Naive thymus-derived CD4-positive, alpha-beta T cell (primary cell): Measurements from ENCODE around the gene GRIK1. TPM values are rescaled to one million over a fixed set of nuclear protein-coding genes. Genes with fewer than 3 reads are reported as not detected.
A peak's percentile ranks its signal among the peaks of the same experiment; 100 is the strongest.

Source experiments
- ATAC-seq: fragments of 150-1000 bp; cut with Tn5 transposase; 2 replicates; pipeline ENCODE4 v1.10.0; 2021; ENCODE audit warnings: mild to moderate bottlenecking, moderate library complexity
- CTCF ChIA-PET: fragments of 350-600 bp; sonication (Branson Sonifier 250); formaldehyde crosslinking; loops from one replicate; lab custom pipeline; 2021; ENCODE audit warnings: antibody characterized with exemption; lab: Charles Lee
- POLR2A ChIA-PET: fragments of 350-600 bp; sonication (Branson Sonifier 250); formaldehyde crosslinking; loops from one replicate; lab custom pipeline; 2021; ENCODE audit warnings: antibody characterized with exemption, inconsistent platforms; lab: Charles Lee
- DNase-seq, 9 donors: peaks; one replicate each; pipeline versions ENCODE4 v3.0.0 to v3.0.0-alpha.2; 2020 to 2022; ENCODE audit warnings: mixed read lengths in 1 of 9
- H3K27ac ChIP-seq: one replicate; pipeline ENCODE4 v1.7.0; 2013; ENCODE audit warnings: mild to moderate bottlenecking, low read depth, low read length, moderate library complexity
- H3K27me3 ChIP-seq, 2 donors: one replicate each; pipeline ENCODE4 v1.7.0; 2013; ENCODE audit warnings: low read length in 2 of 2, mild to moderate bottlenecking in 2 of 2, moderate library complexity in 2 of 2; ENCODE audit not compliant: control insufficient read depth in 2 of 2, insufficient read depth in 2 of 2
- H3K36me3 ChIP-seq, 3 experiments: 1 replicate in 2 of 3; 2 replicates in 1 of 3; pipeline ENCODE4 v1.7.0; 2013; ENCODE audit warnings: low read length in 3 of 3, mild to moderate bottlenecking in 3 of 3, moderate library complexity in 1 of 3; ENCODE audit not compliant: insufficient read depth in 3 of 3, control insufficient read depth in 2 of 3
- H3K4me1 ChIP-seq, 2 donors: one replicate each; pipeline ENCODE4 v1.7.0; 2013; ENCODE audit warnings: low read length in 2 of 2, mild to moderate bottlenecking in 2 of 2, moderate library complexity in 1 of 2; ENCODE audit not compliant: control insufficient read depth in 2 of 2, insufficient read depth in 2 of 2
- H3K4me3 ChIP-seq: 2 replicates; pipeline ENCODE4 v1.7.0; 2013; ENCODE audit warnings: mild to moderate bottlenecking, low read length
- H3K9me3 ChIP-seq, 3 experiments: 1 replicate in 2 of 3; 2 replicates in 1 of 3; pipeline ENCODE4 v1.7.0; 2013; ENCODE audit warnings: low read length in 3 of 3; ENCODE audit not compliant: control insufficient read depth in 2 of 3
- H3K27ac Mint-ChIP-seq, 9 donors: one replicate each; pipeline ENCODE4 v1.8.0; 2020 to 2022; ENCODE audit warnings: mixed read lengths in 9 of 9, mild to moderate bottlenecking in 8 of 9, moderate library complexity in 5 of 9, inconsistent platforms in 2 of 9
- H3K27me3 Mint-ChIP-seq, 5 donors: one replicate each; pipeline ENCODE4 v1.8.0; 2021 to 2022; ENCODE audit warnings: mixed read lengths in 5 of 5, mild to moderate bottlenecking in 1 of 5
- H3K36me3 Mint-ChIP-seq, 5 donors: one replicate each; pipeline ENCODE4 v1.8.0; 2020 to 2022; ENCODE audit warnings: mixed read lengths in 5 of 5, mild to moderate bottlenecking in 3 of 5, inconsistent platforms in 1 of 5
- H3K4me1 Mint-ChIP-seq, 7 donors: one replicate each; pipeline ENCODE4 v1.8.0; 2020 to 2022; ENCODE audit warnings: mixed read lengths in 7 of 7, mild to moderate bottlenecking in 3 of 7, inconsistent platforms in 1 of 7
- H3K4me3 Mint-ChIP-seq, 10 donors: one replicate each; pipeline ENCODE4 v1.8.0; 2020 to 2022; ENCODE audit warnings: mild to moderate bottlenecking in 10 of 10, mixed read lengths in 10 of 10, moderate library complexity in 6 of 10, inconsistent platforms in 2 of 10
- H3K9me3 Mint-ChIP-seq, 11 donors: one replicate each; pipeline ENCODE4 v1.8.0; 2020 to 2022; ENCODE audit warnings: mixed read lengths in 11 of 11, mild to moderate bottlenecking in 4 of 11, inconsistent platforms in 1 of 11, moderate library complexity in 1 of 11
- intact Hi-C, 2 donors: fragments of 100-400 bp; cut with micrococcal nuclease; formaldehyde crosslinking; loops; one replicate each; pipeline ENCODE4 v1.15.1; 2023
- polyA plus RNA-seq, 2 donors: library from polyadenylated mRNA; unstranded; fragments of 300-500 nt; fragmentation: Illumina TruSeq; gene quantifications; one replicate each; pipeline ENCODE4 v1.2.3, GENCODE V29; 2021
- total RNA-seq, 6 experiments: library from RNA in 5 of 6; stranded (reverse) in 5 of 6; gene quantifications; 1 replicate in 5 of 6; 2 replicates in 1 of 6; pipeline ENCODE4 v1.2.3 and lab custom pipeline; 2021 to 2026

Gene GRIK1
- total and polyA plus RNA-seq, 7 experiments from 2014 or later, result 0.10 TPM; not detected in 6

- H3K4me1 Mint-ChIP-seq, result no peaks in the 10 kb centered on the region
- intact Hi-C loops, result no loop called here
- no peak overlapping the region for H3K27ac Mint-ChIP-seq
These were observed 358.4 kb downstream of the GRIK1 start for GRCh38 chr21:29581393-29581792.

DNA sequence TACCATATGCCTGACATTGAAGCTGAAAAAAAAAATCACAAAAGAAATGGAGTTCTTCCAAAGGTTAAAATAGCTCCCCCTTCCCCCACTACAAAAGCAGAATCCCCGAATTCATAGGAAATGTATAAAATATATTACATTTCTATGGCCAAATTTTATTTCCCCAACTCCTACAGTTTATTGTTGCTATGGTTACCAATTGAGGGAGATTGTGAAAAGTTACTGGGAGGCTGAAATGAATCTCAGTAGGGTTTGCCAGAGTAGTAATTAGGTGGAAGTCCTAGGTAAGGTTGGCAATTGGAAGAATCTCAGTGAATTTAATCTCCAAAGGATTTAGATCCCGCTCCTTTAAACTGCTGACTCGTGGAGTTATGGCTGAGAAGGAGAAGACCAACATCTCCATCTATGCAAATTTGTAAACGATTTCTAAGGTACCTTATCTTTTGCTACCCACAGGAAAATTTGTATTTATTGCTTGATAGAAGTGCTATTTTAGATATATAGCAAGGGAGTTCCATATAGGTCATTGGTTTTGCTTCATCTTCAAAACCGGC lies 359.0 kb downstream of the GRIK1 start:
- H3K4me3 ChIP-seq, result no peak overlapping the region
- no peaks in the 10 kb centered on the region for H3K9me3 ChIP-seq
- Mint-ChIP-seq H3K4me1 (no peaks in the 10 kb centered on the region), H3K4me3 (no peak overlapping the region), H3K27me3 (no peaks in the 10 kb centered on the region), H3K36me3 (peaks cover 0 to 15% (median 0%) of the 10 kb centered on the region in 5 donors), H3K27ac (no peak overlapping the region), H3K9me3 (no peaks in the 10 kb centered on the region)
- DNase-seq (no peak), ATAC-seq (no peak)
- ChIA-PET CTCF (no interaction called here), POLR2A (no interaction called here)
- H3K4me1 ChIP-seq, result no peaks in the 10 kb centered on the region
- H3K27me3 ChIP-seq, result no peaks in the 10 kb centered on the region
- H3K36me3 ChIP-seq, result no peaks in the 10 kb centered on the region
- intact Hi-C loops, result no loop called here
- no peak overlapping the region for H3K27ac ChIP-seq

More at GRCh38 chr21:29581393-29581792, 358.4 kb downstream of the GRIK1 start:
- Histone ChIP-seq H3K4me1 (no peaks in the 10 kb centered on the region), H3K9me3 (no peaks in the 10 kb centered on the region), H3K36me3 (no peaks in the 10 kb centered on the region), H3K27me3 (no peaks in the 10 kb centered on the region), H3K27ac (no peak overlapping the region), H3K4me3 (no peak overlapping the region)
- ATAC-seq (no peak), DNase-seq (no peak)
- H3K36me3 Mint-ChIP-seq, result peaks cover 0 to 9% (median 0%) of the 10 kb centered on the region in 5 donors
- H3K4me3 Mint-ChIP-seq, result no peak overlapping the region
- peaks cover 0 to 1% (median 0%) of the 10 kb centered on the region in 11 donors for H3K9me3 Mint-ChIP-seq
- ChIA-PET POLR2A (no interaction called here), CTCF (interaction anchor here (0.6 kb wide), 1 partner anchor 1999 kb away, joined by 3 read pairs; no protein-coding TSS in a partner anchor)
- H3K27me3 Mint-ChIP-seq, result no peaks in the 10 kb centered on the region

DNA sequence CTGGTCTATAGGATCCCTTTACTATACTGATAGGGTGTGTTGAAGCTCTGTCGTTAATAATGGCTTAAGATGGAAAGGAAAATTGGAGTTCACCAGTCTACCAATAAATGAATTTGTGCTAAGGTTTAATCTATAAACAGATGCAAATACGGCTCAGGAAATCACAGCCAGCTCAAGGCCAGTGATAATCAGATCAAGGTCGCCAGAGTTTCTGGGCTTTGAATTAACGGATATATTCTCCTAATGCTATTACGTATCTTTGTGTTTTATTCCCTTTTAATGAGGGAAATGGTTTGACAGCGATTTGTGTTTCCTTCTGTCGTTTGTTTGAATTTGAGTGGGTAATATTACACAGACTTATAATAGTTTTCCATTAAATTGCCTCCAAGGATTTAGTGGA lies 361.5 kb downstream of the GRIK1 start:
- no peaks in the 10 kb centered on the region for H3K4me1 Mint-ChIP-seq
- ChIA-PET CTCF (no interaction called here), POLR2A (no interaction called here)
- H3K27ac Mint-ChIP-seq, result no peak overlapping the region
- Histone ChIP-seq H3K9me3 (no peaks in the 10 kb centered on the region), H3K36me3 (no peaks in the 10 kb centered on the region), H3K4me1 (no peaks in the 10 kb centered on the region), H3K4me3 (no peak overlapping the region), H3K27ac (no peak overlapping the region), H3K27me3 (no peaks in the 10 kb centered on the region)
- DNase-seq (no peak), ATAC-seq (no peak)
- no peak overlapping the region for H3K4me3 Mint-ChIP-seq
- H3K9me3 Mint-ChIP-seq, result no peaks in the 10 kb centered on the region
- H3K27me3 Mint-ChIP-seq, result no peaks in the 10 kb centered on the region
- H3K36me3 Mint-ChIP-seq, result peaks cover 0 to 13% (median 0%) of the 10 kb centered on the region in 5 donors
- intact Hi-C loops, result no loop called here

DNA sequence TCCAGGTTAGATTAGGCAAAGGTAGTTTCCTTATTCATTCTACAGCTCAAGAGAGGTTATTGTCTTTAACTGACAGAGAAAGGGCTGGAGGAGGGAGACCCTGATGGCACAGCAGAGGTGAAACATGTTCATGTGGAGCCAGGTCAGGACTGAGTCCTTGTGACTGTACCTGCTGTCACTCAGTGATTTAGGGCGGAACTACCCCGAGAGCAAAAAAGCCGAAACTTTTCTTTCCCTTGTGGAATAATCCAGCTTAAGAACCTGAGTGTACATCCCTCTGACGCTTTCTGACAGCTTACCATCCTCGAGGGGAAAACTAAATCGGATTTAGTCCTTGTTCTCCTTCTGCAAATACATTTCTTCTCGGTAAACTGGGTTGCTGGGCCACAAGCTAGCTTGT lies 367.8 kb downstream of the GRIK1 start:
- CTCF ChIA-PET, result no interaction called here
- no peaks in the 10 kb centered on the region for H3K27me3 ChIP-seq
- ATAC-seq (no peak), DNase-seq (no peak)
- Mint-ChIP-seq H3K4me1 (peaks cover 0 to 10% (median 1%) of the 10 kb centered on the region in 7 donors), H3K9me3 (no peaks in the 10 kb centered on the region), H3K36me3 (peaks cover 0 to 14% (median 0%) of the 10 kb centered on the region in 5 donors), H3K27ac (no peak overlapping the region), H3K27me3 (no peaks in the 10 kb centered on the region), H3K4me3 (no peak overlapping the region)
- no peaks in the 10 kb centered on the region for H3K9me3 ChIP-seq
- POLR2A ChIA-PET, result no interaction called here
- no peaks in the 10 kb centered on the region for H3K4me1 ChIP-seq
- H3K27ac ChIP-seq, result no peak overlapping the region
- intact Hi-C loops, result no loop called here
- no peak overlapping the region for H3K4me3 ChIP-seq
- no peaks in the 10 kb centered on the region for H3K36me3 ChIP-seq

DNA sequence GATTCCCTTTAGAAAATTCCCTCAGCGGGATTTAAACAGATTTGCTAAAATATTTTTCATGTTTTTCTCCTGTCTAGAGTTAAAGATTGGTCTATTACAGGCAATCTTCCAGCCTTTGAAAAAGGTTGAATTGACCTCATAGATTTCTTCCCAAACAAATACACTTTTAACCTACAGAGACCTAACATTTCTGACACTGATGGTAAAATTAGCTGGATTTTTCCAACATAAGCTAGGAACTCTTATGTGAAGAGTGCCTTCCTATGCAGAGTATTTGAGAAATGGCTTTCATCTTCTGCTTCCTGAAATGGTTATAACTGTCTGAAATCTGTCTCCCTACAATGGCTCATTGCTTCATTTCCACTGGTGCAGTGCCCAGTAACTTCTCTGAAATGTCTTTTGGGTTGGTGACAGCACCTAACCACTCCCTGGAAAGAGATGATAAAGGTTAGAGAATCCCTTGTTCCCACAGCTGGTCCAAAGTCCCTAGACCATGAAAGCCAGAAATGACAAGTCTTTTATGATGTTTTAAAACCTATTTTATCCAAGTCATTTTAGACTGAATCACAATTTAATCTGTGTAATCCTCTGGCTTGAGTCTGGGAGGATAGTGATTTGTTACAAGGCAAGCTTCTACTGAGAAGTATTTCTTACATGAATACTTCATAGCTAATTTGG lies 371.6 kb downstream of the GRIK1 start:
- H3K4me1 ChIP-seq, result no peaks in the 10 kb centered on the region
- ChIA-PET POLR2A (no interaction called here), CTCF (no interaction called here)
- DNase-seq, result no peak
- no peak for ATAC-seq
- no peaks in the 10 kb centered on the region for H3K9me3 Mint-ChIP-seq
- no peaks in the 10 kb centered on the region for H3K36me3 ChIP-seq
- H3K36me3 Mint-ChIP-seq, result peaks cover 0 to 5% (median 0%) of the 10 kb centered on the region in 5 donors
- no peak overlapping the region for H3K27ac ChIP-seq
- intact Hi-C loops, result no loop called here
- no peaks in the 10 kb centered on the region for H3K9me3 ChIP-seq
- no peaks in the 10 kb centered on the region for H3K27me3 Mint-ChIP-seq
- peak overlapping the region in 1 of 9 donors; percentile 72 for H3K27ac Mint-ChIP-seq
- H3K4me3 Mint-ChIP-seq, result no peak overlapping the region
- H3K4me3 ChIP-seq, result no peak overlapping the region
- peaks cover 0 to 10% (median 1%) of the 10 kb centered on the region in 7 donors for H3K4me1 Mint-ChIP-seq
- no peaks in the 10 kb centered on the region for H3K27me3 ChIP-seq

DNA sequence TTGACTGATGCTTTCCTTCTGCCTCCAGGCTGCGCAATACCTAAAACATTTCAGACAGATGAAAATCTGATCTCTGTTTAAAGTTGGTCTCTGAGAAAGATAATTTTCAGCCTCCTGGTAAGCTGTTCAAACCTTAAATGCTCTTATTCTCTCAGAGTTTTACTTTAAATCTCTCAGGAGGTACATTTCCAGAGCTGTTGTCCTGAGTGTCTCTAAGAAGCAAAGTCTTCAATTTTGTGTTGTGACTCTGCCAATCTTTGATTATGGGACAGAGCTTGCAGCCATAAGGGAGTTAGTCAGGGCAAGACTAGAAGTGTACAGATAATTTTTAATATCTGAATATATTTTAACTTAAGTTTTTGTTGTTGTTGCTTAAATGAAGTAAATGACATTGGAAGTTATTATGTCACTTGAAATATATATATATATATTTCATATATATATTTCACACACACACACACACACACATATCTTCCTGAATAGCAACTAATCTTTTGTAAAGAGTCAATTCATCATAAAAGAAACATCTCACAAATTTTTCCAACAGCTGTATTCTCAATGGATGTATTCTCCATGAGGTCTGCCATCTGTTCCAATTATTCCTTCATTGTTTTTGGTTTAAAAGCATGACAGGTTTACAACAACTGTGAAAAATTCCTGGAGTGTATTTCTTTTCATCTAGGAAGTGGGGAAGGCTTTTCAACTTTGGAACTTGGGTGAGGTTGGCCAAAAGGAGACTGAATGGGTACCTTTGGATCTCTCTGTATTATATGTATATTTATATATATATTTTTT lies 381.7 kb downstream of the GRIK1 start:
- Histone ChIP-seq H3K27me3 (no peaks in the 10 kb centered on the region), H3K9me3 (no peaks in the 10 kb centered on the region), H3K36me3 (no peaks in the 10 kb centered on the region), H3K4me3 (no peak overlapping the region), H3K4me1 (no peaks in the 10 kb centered on the region), H3K27ac (no peak overlapping the region)
- H3K27me3 Mint-ChIP-seq, result no peaks in the 10 kb centered on the region
- ATAC-seq, result no peak
- intact Hi-C loops, result no loop called here
- H3K9me3 Mint-ChIP-seq, result peaks cover 0 to 3% (median 0%) of the 10 kb centered on the region in 11 donors
- ChIA-PET POLR2A (no interaction called here), CTCF (interaction anchor here (0.6 kb wide), 1 partner anchor 116 kb away, joined by 3 read pairs; no protein-coding TSS in a partner anchor)
- H3K36me3 Mint-ChIP-seq, result peaks cover 0 to 15% (median 0%) of the 10 kb centered on the region in 5 donors
- H3K27ac Mint-ChIP-seq, result no peak overlapping the region
- no peak overlapping the region for H3K4me3 Mint-ChIP-seq
- H3K4me1 Mint-ChIP-seq, result no peaks in the 10 kb centered on the region
- DNase-seq, result no peak
